Skin epidermis (tissue), 12 donors: ENCODE measurements around the gene C19orf53.

ENCODE experiments used
- H3K27ac ChIP-seq, 21 experiments: fragments of 200-600 bp; sonication (generic) in 11 of 21; one replicate each; pipeline ENCODE4 v1.5.0; 2020; ENCODE audit warnings: mild to moderate bottlenecking in 3 of 21, inconsistent platforms in 2 of 21, moderate library complexity in 2 of 21
- H3K4me3 ChIP-seq, 7 experiments: fragments of 200-600 bp; sonication (generic) in 2 of 7; one replicate each; pipeline ENCODE4 v1.5.0; 2020; ENCODE audit warnings: inconsistent platforms in 2 of 7, mild to moderate bottlenecking in 2 of 7, moderate library complexity in 1 of 7

Gene C19orf53

GRCh38 chr19:13794398-13794756, 20.1 kb downstream of the C19orf53 start:
- peak overlapping the region; percentile 49 to 82 (median 75) for H3K4me3 ChIP-seq
- H3K27ac ChIP-seq = peak overlapping the region; percentile 32 to 97 (median 89)

GRCh38 chr19:13794757-13795589, 20.7 kb downstream of the C19orf53 start, which contains the start of gene ZSWIM4:
TSS of gene ZSWIM4 (plus strand) at chr19:13795443. CDS start at chr19:13795649, 206 bp downstream.
- Histone ChIP-seq H3K27ac (peak within 1 kb of the TSS; percentile 77 to 97 (median 89)), H3K4me3 (peak within 1 kb of the TSS; percentile 49 to 82 (median 75))

GRCh38 chr19:13795595-13796300, 21.5 kb downstream of the C19orf53 start:
- Histone ChIP-seq H3K4me3 (peak overlapping the region; percentile 49 to 82 (median 75)), H3K27ac (peak overlapping the region; percentile 77 to 97 (median 89))

GRCh38 chr19:13796301-13797057, 22.2 kb downstream of the C19orf53 start:
- H3K4me3 ChIP-seq = peak overlapping the region; percentile 49 to 82 (median 75)
- H3K27ac ChIP-seq = peak overlapping the region; percentile 77 to 97 (median 89)

- H3K27ac ChIP-seq = peak overlapping the region in 20 of 21 experiments; percentile 48 to 97 (median 89)
- H3K4me3 ChIP-seq = peak overlapping the region; percentile 49 to 82 (median 75)
Measured at GRCh38 chr19:13797058-13797440, 22.8 kb downstream of the C19orf53 start.

GRCh38 chr19:13797870-13798269, 23.6 kb downstream of the C19orf53 start:
- Histone ChIP-seq H3K27ac (peak overlapping the region in 12 of 21 experiments; percentile 48 to 97 (median 89)), H3K4me3 (no peak overlapping the region)

GRCh38 chr19:13799669-13800068, 25.4 kb downstream of the C19orf53 start:
- no peak overlapping the region for H3K4me3 ChIP-seq

GRCh38 chr19:13803038-13803437, 28.8 kb downstream of the C19orf53 start:
- H3K27ac ChIP-seq = peak overlapping the region in 1 of 21 experiments; percentile 7
- H3K4me3 ChIP-seq = no peak overlapping the region

More at GRCh38 chr19:13799669-13800068, 25.4 kb downstream of the C19orf53 start:
- no peak overlapping the region for H3K27ac ChIP-seq

GRCh38 chr19:13804830-13805683, 30.8 kb downstream of the C19orf53 start:
- H3K27ac ChIP-seq = no peak overlapping the region
- no peak overlapping the region for H3K4me3 ChIP-seq

GRCh38 chr19:13806728-13807127, 32.5 kb downstream of the C19orf53 start:
- Histone ChIP-seq H3K4me3 (no peak overlapping the region), H3K27ac (no peak overlapping the region)

GRCh38 chr19:13807421-13808021, 33.3 kb downstream of the C19orf53 start:
- no peak overlapping the region for H3K4me3 ChIP-seq
- H3K27ac ChIP-seq = no peak overlapping the region

GRCh38 chr19:13808856-13809255, 34.6 kb downstream of the C19orf53 start:
- Histone ChIP-seq H3K4me3 (no peak overlapping the region), H3K27ac (no peak overlapping the region)

- no peak overlapping the region for H3K4me3 ChIP-seq
Measured at GRCh38 chr19:13812544-13812943, 38.3 kb downstream of the C19orf53 start.

GRCh38 chr19:13813147-13813546, 38.9 kb downstream of the C19orf53 start:
- Histone ChIP-seq H3K27ac (no peak overlapping the region), H3K4me3 (no peak overlapping the region)

More at GRCh38 chr19:13812544-13812943, 38.3 kb downstream of the C19orf53 start:
- no peak overlapping the region for H3K27ac ChIP-seq

- H3K4me3 ChIP-seq = no peak overlapping the region
Measured at GRCh38 chr19:13814550-13814949, 40.3 kb downstream of the C19orf53 start.

GRCh38 chr19:13817018-13817614, 42.9 kb downstream of the C19orf53 start:
- H3K4me3 ChIP-seq = peak overlapping the region in 3 of 7 experiments; percentile 4 to 18 (median 11)
- H3K27ac ChIP-seq = peak overlapping the region in 2 of 21 experiments; percentile 4 to 12

More at GRCh38 chr19:13814550-13814949, 40.3 kb downstream of the C19orf53 start:
- no peak overlapping the region for H3K27ac ChIP-seq

- H3K27ac ChIP-seq = peak overlapping the region in 3 of 21 experiments; percentile 4 to 58 (median 12)
- peak overlapping the region in 3 of 7 experiments; percentile 4 to 18 (median 11) for H3K4me3 ChIP-seq
Measured at GRCh38 chr19:13817615-13818371, 43.5 kb downstream of the C19orf53 start.
